Neutrophil (primary cell): ENCODE data around the gene DNM1.

Experiments used
- H3K27ac ChIP-seq: fragments of 200-600 bp; sonication (generic); 2 replicates; pipeline ENCODE4 v1.5.1; 2016; ENCODE audit warnings: mild to moderate bottlenecking, moderate library complexity
- H3K27me3 ChIP-seq: fragments of 200-600 bp; sonication (generic); 2 replicates; pipeline ENCODE4 v1.6.0; 2016; ENCODE audit warnings: mild to moderate bottlenecking
- H3K36me3 ChIP-seq: fragments of 200-600 bp; sonication (generic); 2 replicates; pipeline ENCODE4 v1.5.1; 2017
- H3K4me1 ChIP-seq, 2 experiments: fragments of 200-600 bp in 1 of 2; sonication (generic) in 1 of 2; 1 replicate in 1 of 2; 2 replicates in 1 of 2; pipeline versions ENCODE4 v1.5.1 to v1.6.1; 2013 to 2016; ENCODE audit warnings: low read depth in 1 of 2, low read length in 1 of 2, mild to moderate bottlenecking in 1 of 2, moderate library complexity in 1 of 2; ENCODE audit not compliant: control insufficient read depth in 1 of 2, insufficient read depth in 1 of 2
- H3K4me3 ChIP-seq, 2 experiments: fragments of 200-600 bp in 1 of 2; sonication (generic) in 1 of 2; 1 replicate in 1 of 2; 2 replicates in 1 of 2; pipeline ENCODE4 v1.5.1; 2013 to 2016; ENCODE audit warnings: low read depth in 1 of 2, low read length in 1 of 2, mild to moderate bottlenecking in 1 of 2, moderate library complexity in 1 of 2
- H3K9me3 ChIP-seq: fragments of 200-600 bp; sonication (generic); 2 replicates; pipeline ENCODE4 v1.5.1; 2016
- CTCF ChIP-seq: fragments of 200-600 bp; sonication (generic); IDR thresholded peaks from 2 replicates; pipeline ENCODE4 v1.5.1; 2016; ENCODE audit warnings: antibody characterized with exemption

The DNM1 gene

GRCh38 chr9:128247226-128247803 is 44.1 kb downstream of the DNM1 start:
- Histone ChIP-seq H3K27me3 (peaks cover 33% of the 10 kb centered on the region), H3K36me3 (no peaks in the 10 kb centered on the region), H3K9me3 (no peaks in the 10 kb centered on the region), H3K27ac (no peak overlapping the region), H3K4me3 (no peak overlapping the region), H3K4me1 (peaks cover 32 to 40% of the 10 kb centered on the region in 2 experiments)
- TF ChIP-seq CTCF: no peak

- TF ChIP-seq CTCF: no peak
- Histone ChIP-seq H3K27ac (no peak overlapping the region), H3K4me3 (no peak overlapping the region), H3K36me3 (no peaks in the 10 kb centered on the region), H3K4me1 (peaks cover 25 to 34% of the 10 kb centered on the region in 2 experiments), H3K27me3 (peaks cover 35% of the 10 kb centered on the region), H3K9me3 (no peaks in the 10 kb centered on the region)
Observed at GRCh38 chr9:128249558-128249907, 46.4 kb downstream of the DNM1 start.

- H3K4me1 ChIP-seq: peaks cover 22 to 27% of the 10 kb centered on the region in 2 experiments
- H3K36me3 ChIP-seq: peaks cover 4% of the 10 kb centered on the region
Observed at GRCh38 chr9:128249908-128250838, 47.0 kb downstream of the DNM1 start.

GRCh38 chr9:128250839-128251731 is 47.9 kb downstream of the DNM1 start:
- peak overlapping the region; percentile 34 to 57 for H3K4me3 ChIP-seq
- H3K9me3 ChIP-seq: no peaks in the 10 kb centered on the region
- peaks cover 13 to 18% of the 10 kb centered on the region in 2 experiments for H3K4me1 ChIP-seq
- peaks cover 13% of the 10 kb centered on the region for H3K36me3 ChIP-seq
- peaks cover 35% of the 10 kb centered on the region for H3K27me3 ChIP-seq
- no peak for TF ChIP-seq CTCF
- H3K27ac ChIP-seq: no peak overlapping the region

More at GRCh38 chr9:128249908-128250838, 47.0 kb downstream of the DNM1 start:
- H3K4me3 ChIP-seq: peak overlapping the region; percentile 34 to 57
- TF ChIP-seq CTCF: no peak
- peak overlapping the region; percentile 42 for H3K27ac ChIP-seq
- peaks cover 35% of the 10 kb centered on the region for H3K27me3 ChIP-seq
- H3K9me3 ChIP-seq: no peaks in the 10 kb centered on the region

- H3K27me3 ChIP-seq: peaks cover 35% of the 10 kb centered on the region
- H3K9me3 ChIP-seq: no peaks in the 10 kb centered on the region
- peaks cover 10 to 15% of the 10 kb centered on the region in 2 experiments for H3K4me1 ChIP-seq
- no peak overlapping the region for H3K4me3 ChIP-seq
- no peak for TF ChIP-seq CTCF
- H3K36me3 ChIP-seq: peaks cover 19% of the 10 kb centered on the region
- no peak overlapping the region for H3K27ac ChIP-seq
Observed at GRCh38 chr9:128251732-128252100, 48.5 kb downstream of the DNM1 start.
